Measurements from ENCODE around the gene CHRNA3. TPM values are rescaled to one million over a fixed set of nuclear protein-coding genes. Genes with fewer than 3 reads are reported as not detected.
"Not testable (repeated sequence)": the region's sequence is repeated elsewhere in the genome, so short reads cannot be mapped to it uniquely, and the experiment has no call there.

The CHRNA3 gene
- total and polyA plus RNA-seq, 7 experiments from 2014 or later, result not detected

DNA sequence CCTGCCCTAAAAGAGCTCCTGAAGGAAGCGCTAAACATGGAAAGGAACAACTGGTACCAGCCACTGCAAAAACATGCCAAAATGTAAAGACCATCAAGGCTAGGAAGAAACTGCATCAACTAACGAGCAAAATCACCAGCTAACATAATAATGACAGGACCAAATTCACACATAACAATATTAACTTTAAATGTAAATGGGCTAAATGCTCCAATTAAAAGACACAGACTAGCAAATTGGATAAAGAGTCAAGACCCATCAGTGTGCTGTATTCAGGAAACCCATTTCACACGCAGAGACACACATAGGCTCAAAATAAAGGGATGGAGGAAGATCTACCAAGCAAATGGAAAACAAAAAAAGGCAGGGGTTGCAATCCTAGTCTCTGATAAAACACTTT is 11.2 kb downstream of the CHRNA3 start:
- POLR2A ChIA-PET; intact Hi-C loops (cut with micrococcal nuclease); H3K27ac Mint-ChIP-seq; H3K27me3 ChIP-seq (ENCODE audit: control insufficient read depth in 2 of 2, insufficient read depth in 2 of 2, low read length in 2 of 2); H3K9me3 Mint-ChIP-seq; H3K4me1 ChIP-seq (ENCODE audit: control insufficient read depth in 2 of 2, insufficient read depth in 2 of 2, low read length in 2 of 2); H3K27ac ChIP-seq (ENCODE audit: low read depth, low read length); H3K36me3 ChIP-seq (ENCODE audit: control insufficient read depth in 2 of 3, insufficient read depth in 3 of 3, low read length in 3 of 3); ATAC-seq; H3K4me3 ChIP-seq (ENCODE audit: low read length); H3K36me3 Mint-ChIP-seq; H3K4me1 Mint-ChIP-seq; H3K9me3 ChIP-seq (ENCODE audit: control insufficient read depth in 2 of 3, low read length in 3 of 3); DNase-seq; H3K4me3 Mint-ChIP-seq; CTCF ChIA-PET: not testable (repeated sequence)
- H3K27me3 Mint-ChIP-seq, result peaks cover 4 to 27% (median 15%) of the 10 kb centered on the region in 5 donors

- intact Hi-C loops (cut with micrococcal nuclease), result no loop called here
Measured at GRCh38 chr15:78605680-78606079, 15.1 kb downstream of the CHRNA3 start.

DNA sequence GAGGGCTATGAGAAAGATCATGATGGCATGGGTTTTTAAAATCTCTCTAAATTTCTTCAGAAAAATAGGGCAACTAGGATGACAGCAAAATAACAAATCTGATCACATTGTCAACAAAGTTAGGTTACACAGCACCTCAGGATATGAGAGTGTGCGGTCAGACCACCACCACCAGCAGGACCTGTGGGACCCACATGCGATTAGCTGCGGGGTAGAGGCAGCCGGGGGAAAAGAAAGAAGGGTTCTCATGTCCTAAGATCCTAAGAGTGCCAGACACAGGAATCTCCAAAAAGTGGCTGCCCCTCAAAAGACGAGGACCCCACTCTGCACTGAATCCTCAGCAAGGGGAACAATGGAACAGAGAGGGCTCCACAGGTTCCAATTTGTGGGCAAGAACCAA is 15.6 kb downstream of the CHRNA3 start:
- Mint-ChIP-seq H3K27ac (no peak overlapping the region), H3K9me3 (peaks cover 0 to 8% (median 1%) of the 10 kb centered on the region in 11 donors), H3K4me1 (peaks cover 0 to 1% (median 0%) of the 10 kb centered on the region in 7 donors), H3K27me3 (peaks cover 9 to 38% (median 16%) of the 10 kb centered on the region in 5 donors), H3K36me3 (no peaks in the 10 kb centered on the region), H3K4me3 (no peak overlapping the region)
- Histone ChIP-seq H3K27ac (ENCODE audit: low read depth, low read length) (no peak overlapping the region), H3K36me3 (ENCODE audit: control insufficient read depth in 2 of 3, insufficient read depth in 3 of 3, low read length in 3 of 3) (no peaks in the 10 kb centered on the region), H3K27me3 (ENCODE audit: control insufficient read depth in 2 of 2, insufficient read depth in 2 of 2, low read length in 2 of 2) (no peaks in the 10 kb centered on the region), H3K4me3 (ENCODE audit: low read length) (no peak overlapping the region), H3K9me3 (ENCODE audit: control insufficient read depth in 2 of 3, low read length in 3 of 3) (no peaks in the 10 kb centered on the region), H3K4me1 (ENCODE audit: control insufficient read depth in 2 of 2, insufficient read depth in 2 of 2, low read length in 2 of 2) (no peaks in the 10 kb centered on the region)
- ChIA-PET POLR2A (no interaction called here), CTCF (no interaction called here)
- intact Hi-C loops (cut with micrococcal nuclease), result no loop called here
- ATAC-seq (no peak), DNase-seq (no peak)

More at GRCh38 chr15:78605680-78606079, 15.1 kb downstream of the CHRNA3 start:
- Histone ChIP-seq H3K27me3 (ENCODE audit: control insufficient read depth in 2 of 2, insufficient read depth in 2 of 2, low read length in 2 of 2) (no peaks in the 10 kb centered on the region), H3K27ac (ENCODE audit: low read depth, low read length) (no peak overlapping the region), H3K36me3 (ENCODE audit: control insufficient read depth in 2 of 3, insufficient read depth in 3 of 3, low read length in 3 of 3) (no peaks in the 10 kb centered on the region), H3K4me1 (ENCODE audit: control insufficient read depth in 2 of 2, insufficient read depth in 2 of 2, low read length in 2 of 2) (no peaks in the 10 kb centered on the region), H3K4me3 (ENCODE audit: low read length) (no peak overlapping the region), H3K9me3 (ENCODE audit: control insufficient read depth in 2 of 3, low read length in 3 of 3) (no peaks in the 10 kb centered on the region)
- ChIA-PET CTCF (no interaction called here), POLR2A (no interaction called here)
- no peak for DNase-seq
- Mint-ChIP-seq H3K27ac (no peak overlapping the region), H3K4me1 (peaks cover 0 to 1% (median 0%) of the 10 kb centered on the region in 7 donors), H3K27me3 (peaks cover 9 to 38% (median 16%) of the 10 kb centered on the region in 5 donors), H3K9me3 (peaks cover 0 to 8% (median 1%) of the 10 kb centered on the region in 11 donors), H3K36me3 (no peaks in the 10 kb centered on the region), H3K4me3 (no peak overlapping the region)
- ATAC-seq, result no peak

- Histone ChIP-seq H3K36me3 (ENCODE audit: control insufficient read depth in 2 of 3, insufficient read depth in 3 of 3, low read length in 3 of 3) (no peaks in the 10 kb centered on the region), H3K27ac (ENCODE audit: low read depth, low read length) (no peak overlapping the region), H3K27me3 (ENCODE audit: control insufficient read depth in 2 of 2, insufficient read depth in 2 of 2, low read length in 2 of 2) (no peaks in the 10 kb centered on the region), H3K4me3 (ENCODE audit: low read length) (no peak overlapping the region), H3K4me1 (ENCODE audit: control insufficient read depth in 2 of 2, insufficient read depth in 2 of 2, low read length in 2 of 2) (no peaks in the 10 kb centered on the region), H3K9me3 (ENCODE audit: control insufficient read depth in 2 of 3, low read length in 3 of 3) (no peaks in the 10 kb centered on the region)
- H3K9me3 Mint-ChIP-seq, result peaks cover 0 to 6% (median 0%) of the 10 kb centered on the region in 11 donors
- ChIA-PET CTCF (no interaction called here), POLR2A (no interaction called here)
- H3K4me1 Mint-ChIP-seq, result peaks cover 0 to 1% (median 0%) of the 10 kb centered on the region in 7 donors
- no peak overlapping the region for H3K27ac Mint-ChIP-seq
- ATAC-seq (no peak), DNase-seq (no peak)
- H3K4me3 Mint-ChIP-seq, result no peak overlapping the region
- intact Hi-C loops (cut with micrococcal nuclease), result no loop called here
- H3K27me3 Mint-ChIP-seq, result peaks cover 6 to 38% (median 16%) of the 10 kb centered on the region in 5 donors
- no peaks in the 10 kb centered on the region for H3K36me3 Mint-ChIP-seq
Measured at GRCh38 chr15:78604420-78604819, 16.4 kb downstream of the CHRNA3 start.

- POLR2A ChIA-PET, result no interaction called here
Measured at GRCh38 chr15:78603467-78603866, 17.3 kb downstream of the CHRNA3 start.

DNA sequence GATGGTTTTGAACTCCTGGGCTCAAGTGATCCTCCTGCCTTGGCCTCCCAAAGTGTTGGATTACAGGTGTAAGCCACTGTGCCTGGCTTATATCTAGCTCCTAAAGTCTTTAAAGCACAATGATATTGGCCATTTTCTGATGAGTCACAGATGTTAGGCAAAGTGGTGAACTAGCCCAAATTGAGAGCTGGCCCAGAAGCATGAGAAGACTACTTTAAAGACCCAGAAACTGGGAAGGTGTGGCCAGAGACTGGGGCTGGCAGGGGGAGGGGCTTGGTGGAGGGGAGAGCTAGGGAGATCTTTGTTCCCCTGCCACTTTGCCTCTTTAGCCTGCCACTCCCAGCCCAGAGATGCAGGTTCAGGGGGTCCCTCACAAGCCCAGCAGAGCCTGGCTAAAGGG is 21.6 kb downstream of the CHRNA3 start:
- intact Hi-C loops (cut with micrococcal nuclease), result no loop called here
- no peak overlapping the region for H3K4me3 ChIP-seq (ENCODE audit: low read length)
- H3K4me1 ChIP-seq (ENCODE audit: control insufficient read depth in 2 of 2, insufficient read depth in 2 of 2, low read length in 2 of 2), result no peaks in the 10 kb centered on the region
- POLR2A ChIA-PET, result no interaction called here
- no peak overlapping the region for H3K27ac ChIP-seq (ENCODE audit: low read depth, low read length)
- H3K4me3 Mint-ChIP-seq, result no peak overlapping the region
- H3K9me3 Mint-ChIP-seq, result no peaks in the 10 kb centered on the region
- DNase-seq, result no peak
- no peak for ATAC-seq
- no peaks in the 10 kb centered on the region for H3K36me3 ChIP-seq (ENCODE audit: control insufficient read depth in 2 of 3, insufficient read depth in 3 of 3, low read length in 3 of 3)
- peaks cover 0 to 11% (median 5%) of the 10 kb centered on the region in 5 donors for H3K27me3 Mint-ChIP-seq
- H3K36me3 Mint-ChIP-seq, result no peaks in the 10 kb centered on the region
- no peak overlapping the region for H3K27ac Mint-ChIP-seq
- no peaks in the 10 kb centered on the region for H3K27me3 ChIP-seq (ENCODE audit: control insufficient read depth in 2 of 2, insufficient read depth in 2 of 2, low read length in 2 of 2)
- H3K9me3 ChIP-seq (ENCODE audit: control insufficient read depth in 2 of 3, low read length in 3 of 3), result no peaks in the 10 kb centered on the region
- peaks cover 0 to 4% (median 0%) of the 10 kb centered on the region in 7 donors for H3K4me1 Mint-ChIP-seq
- CTCF ChIA-PET, result no interaction called here

More at GRCh38 chr15:78603467-78603866, 17.3 kb downstream of the CHRNA3 start:
- DNase-seq, result no peak
- Histone ChIP-seq H3K4me3 (ENCODE audit: low read length) (no peak overlapping the region), H3K27me3 (ENCODE audit: control insufficient read depth in 2 of 2, insufficient read depth in 2 of 2, low read length in 2 of 2) (no peaks in the 10 kb centered on the region), H3K9me3 (ENCODE audit: control insufficient read depth in 2 of 3, low read length in 3 of 3) (no peaks in the 10 kb centered on the region), H3K4me1 (ENCODE audit: control insufficient read depth in 2 of 2, insufficient read depth in 2 of 2, low read length in 2 of 2) (no peaks in the 10 kb centered on the region), H3K27ac (ENCODE audit: low read depth, low read length) (no peak overlapping the region), H3K36me3 (ENCODE audit: control insufficient read depth in 2 of 3, insufficient read depth in 3 of 3, low read length in 3 of 3) (no peaks in the 10 kb centered on the region)
- no peaks in the 10 kb centered on the region for H3K36me3 Mint-ChIP-seq
- CTCF ChIA-PET, result no interaction called here
- ATAC-seq, result no peak
- no peak overlapping the region for H3K4me3 Mint-ChIP-seq
- H3K27ac Mint-ChIP-seq, result no peak overlapping the region
- peaks cover 0 to 1% (median 0%) of the 10 kb centered on the region in 7 donors for H3K4me1 Mint-ChIP-seq
- H3K27me3 Mint-ChIP-seq, result peaks cover 1 to 38% (median 16%) of the 10 kb centered on the region in 5 donors
- peaks cover 0 to 4% (median 0%) of the 10 kb centered on the region in 11 donors for H3K9me3 Mint-ChIP-seq
- intact Hi-C loops (cut with micrococcal nuclease), result no loop called here

DNA sequence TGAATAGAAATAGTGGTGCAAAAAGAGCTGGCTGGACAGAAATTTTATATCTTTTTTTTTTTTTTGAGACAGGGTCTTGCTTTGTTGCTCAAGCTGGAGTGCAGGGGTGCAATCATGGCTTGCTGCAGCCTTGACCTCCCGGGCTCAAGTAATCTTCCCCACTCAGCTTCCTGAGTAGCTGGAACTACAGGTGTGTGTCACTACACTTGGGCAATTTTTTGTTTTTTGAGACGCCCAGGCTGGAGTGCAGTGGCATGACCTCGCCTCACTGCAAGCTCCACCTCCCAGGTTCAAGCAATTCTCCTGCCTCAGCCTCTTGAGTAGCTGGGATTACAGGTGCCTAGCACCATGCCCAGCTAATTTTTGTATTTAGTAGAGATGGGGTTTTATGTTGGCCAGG is 22.4 kb downstream of the CHRNA3 start:
- Mint-ChIP-seq H3K27me3 (peaks cover 0 to 10% (median 5%) of the 10 kb centered on the region in 5 donors), H3K27ac (no peak overlapping the region), H3K36me3 (no peaks in the 10 kb centered on the region), H3K9me3 (no peaks in the 10 kb centered on the region), H3K4me3 (no peak overlapping the region), H3K4me1 (peaks cover 0 to 4% (median 0%) of the 10 kb centered on the region in 7 donors)
- Histone ChIP-seq H3K9me3 (ENCODE audit: control insufficient read depth in 2 of 3, low read length in 3 of 3) (no peaks in the 10 kb centered on the region), H3K36me3 (ENCODE audit: control insufficient read depth in 2 of 3, insufficient read depth in 3 of 3, low read length in 3 of 3) (no peaks in the 10 kb centered on the region), H3K27ac (ENCODE audit: low read depth, low read length) (no peak overlapping the region), H3K27me3 (ENCODE audit: control insufficient read depth in 2 of 2, insufficient read depth in 2 of 2, low read length in 2 of 2) (no peaks in the 10 kb centered on the region), H3K4me3 (ENCODE audit: low read length) (no peak overlapping the region), H3K4me1 (ENCODE audit: control insufficient read depth in 2 of 2, insufficient read depth in 2 of 2, low read length in 2 of 2) (no peaks in the 10 kb centered on the region)
- CTCF ChIA-PET, result no interaction called here
- POLR2A ChIA-PET, result no interaction called here
- intact Hi-C loops (cut with micrococcal nuclease), result no loop called here
- DNase-seq (no peak), ATAC-seq (no peak)
